Neural cell (in vitro differentiated cells): ENCODE measurements around the gene ASH1L. TPM values are rescaled to one million over a fixed set of nuclear protein-coding genes. Genes with fewer than 3 reads are reported as not detected.
"Not testable (repeated sequence)": the region's sequence is repeated elsewhere in the genome, so short reads cannot be mapped to it uniquely, and the experiment has no call there.

Experiments used
- H2AFZ ChIP-seq: fragments of 200-600, 300-800 bp; sonication (generic), shearing (Covaris generic); 2 replicates; pipeline ENCODE4 v1.6.0; 2014; ENCODE audit warnings: low read depth, mild to moderate bottlenecking, antibody characterized with exemption, low read length, moderate library complexity
- H3F3A ChIP-seq: fragments of 200-600 bp; shearing (Covaris generic); 2 replicates; pipeline ENCODE4 v1.6.1; 2016; ENCODE audit warnings: mild to moderate bottlenecking, moderate library complexity, mixed read lengths, antibody characterized with exemption, low read length; ENCODE audit not compliant: insufficient read depth, poor library complexity, severe bottlenecking
- H3K27ac ChIP-seq: fragments of 200-600, 300-800 bp; sonication (generic), shearing (Covaris generic); 2 replicates; pipeline ENCODE4 v1.5.1; 2014; ENCODE audit warnings: mild to moderate bottlenecking, low read length, moderate library complexity
- H3K27me3 ChIP-seq: fragments of 300-800, 200-600 bp; sonication (generic), shearing (Covaris generic); 2 replicates; pipeline ENCODE4 v1.6.0; 2014; ENCODE audit warnings: mild to moderate bottlenecking, low read depth, low read length, moderate library complexity; ENCODE audit not compliant: insufficient read depth
- H3K36me3 ChIP-seq: fragments of 300-800, 200-600 bp; sonication (generic), shearing (Covaris generic); 2 replicates; pipeline ENCODE4 v1.5.1; 2014; ENCODE audit warnings: mild to moderate bottlenecking, antibody characterized with exemption, low read length, moderate library complexity; ENCODE audit not compliant: insufficient read depth
- H3K4me2 ChIP-seq: fragments of 300-800, 200-600 bp; sonication (generic), shearing (Covaris generic); 2 replicates; pipeline ENCODE4 v1.6.0; 2014; ENCODE audit warnings: mild to moderate bottlenecking, low read length
- H3K4me3 ChIP-seq: fragments of 300-800, 200-600 bp; sonication (generic), shearing (Covaris generic); 2 replicates; pipeline ENCODE4 v1.5.1; 2014; ENCODE audit warnings: mild to moderate bottlenecking, low read length, moderate library complexity
- H3K79me2 ChIP-seq: fragments of 200-600 bp; shearing (Covaris generic); replicated peaks from 2 replicates; pipeline ENCODE4 v1.6.0; 2014; ENCODE audit warnings: mild to moderate bottlenecking, low read length, moderate library complexity; ENCODE audit not compliant: insufficient read depth
- H3K9ac ChIP-seq: fragments of 300-800, 200-600 bp; sonication (generic), shearing (Covaris generic); 2 replicates; pipeline ENCODE4 v1.6.1; 2016; ENCODE audit warnings: mild to moderate bottlenecking, low read length, mixed read lengths
- H3K9me2 ChIP-seq: fragments of 200-600 bp; shearing (Covaris generic); 2 replicates; pipeline ENCODE4 v1.6.1; 2016; ENCODE audit warnings: mild to moderate bottlenecking, low read length, mixed read lengths; ENCODE audit not compliant: insufficient read depth
- H3K9me3 ChIP-seq: fragments of 200-600, 300-800 bp; sonication (generic), shearing (Covaris generic); 2 replicates; pipeline ENCODE4 v1.6.1; 2016; ENCODE audit warnings: mild to moderate bottlenecking, mixed run types, low read length, moderate library complexity, mixed read lengths
- H4K20me1 ChIP-seq: fragments of 200-600 bp; shearing (Covaris generic); 2 replicates; pipeline ENCODE4 v1.6.1; 2016; ENCODE audit warnings: mild to moderate bottlenecking, mixed run types; ENCODE audit not compliant: insufficient read depth
- CTCF ChIP-seq: fragments of 450-650 bp; IDR thresholded peaks from 2 replicates; pipeline ENCODE4 v1.5.1; 2014; ENCODE audit warnings: antibody characterized with exemption, mild to moderate bottlenecking, moderate library complexity; ENCODE audit not compliant: poor library complexity, severe bottlenecking
- EP300 ChIP-seq: fragments of 450-650 bp; conservative IDR thresholded peaks from 2 replicates; pipeline ENCODE4 v1.6.1; 2014; ENCODE audit warnings: antibody characterized with exemption, mild to moderate bottlenecking, moderate library complexity; ENCODE audit not compliant: poor library complexity, severe bottlenecking
- MXI1 ChIP-seq: fragments of 450-650 bp; conservative IDR thresholded peaks from 2 replicates; pipeline ENCODE4 v1.6.1; 2014; ENCODE audit warnings: antibody characterized with exemption, mild to moderate bottlenecking; ENCODE audit not compliant: poor library complexity, severe bottlenecking
- POLR2AphosphoS5 ChIP-seq: IDR thresholded peaks from 2 replicates; pipeline ENCODE4 v1.6.1; 2012
- RAD21 ChIP-seq: fragments of 450-650 bp; conservative IDR thresholded peaks from 2 replicates; pipeline ENCODE4 v1.6.1; 2014; ENCODE audit warnings: antibody characterized with exemption, mild to moderate bottlenecking, moderate library complexity
- SMC3 ChIP-seq: fragments of 450-650 bp; conservative IDR thresholded peaks from 2 replicates; pipeline ENCODE4 v1.6.1; 2014; ENCODE audit warnings: antibody characterized with exemption, mild to moderate bottlenecking, moderate library complexity; ENCODE audit not compliant: poor library complexity
- TAF1 ChIP-seq: IDR thresholded peaks from 2 replicates; pipeline ENCODE4 v1.6.1; 2012; ENCODE audit warnings: low read depth
- polyA plus RNA-seq: library from polyadenylated mRNA; depleted of rRNA; stranded (reverse); fragments of >200 nt; gene quantifications from 2 replicates; pipeline ENCODE4 v1.2.3, GENCODE V29; 2014
- TF ChIP-seq, protein P1 (sequence below): IDR thresholded peaks from 2 replicates; pipeline ENCODE4 v1.6.1; 2012; ENCODE audit warnings: borderline replicate concordance

The ASH1L gene
- polyA plus RNA-seq, 1 donor from 2014 or later, result 16.2 TPM

GRCh38 chr1:155437405-155437804 is 125.2 kb downstream of the ASH1L start:
- Histone ChIP-seq H4K20me1 (no peaks in the 10 kb centered on the region), H3K27ac (no peak overlapping the region), H3K27me3 (no peaks in the 10 kb centered on the region), H3K4me3 (no peak overlapping the region), H3K9me3 (no peaks in the 10 kb centered on the region), H3K9me2 (no peaks in the 10 kb centered on the region), H3K4me2 (no peak overlapping the region), H2AFZ (no peak overlapping the region), H3K79me2 (peaks cover 4% of the 10 kb centered on the region), H3K9ac (no peak overlapping the region), H3K36me3 (peaks cover 7% of the 10 kb centered on the region), H3F3A (no peaks in the 10 kb centered on the region)
- no peak for TF ChIP-seq POLR2AphosphoS5
- no peak for TF ChIP-seq MXI1
- TF ChIP-seq SMC3, result no peak
- TF ChIP-seq CTCF, result no peak
- TF ChIP-seq EP300, result no peak
- TF ChIP-seq TAF1, result no peak
- no peak for TF ChIP-seq RAD21
- TF ChIP-seq, protein P1, sequence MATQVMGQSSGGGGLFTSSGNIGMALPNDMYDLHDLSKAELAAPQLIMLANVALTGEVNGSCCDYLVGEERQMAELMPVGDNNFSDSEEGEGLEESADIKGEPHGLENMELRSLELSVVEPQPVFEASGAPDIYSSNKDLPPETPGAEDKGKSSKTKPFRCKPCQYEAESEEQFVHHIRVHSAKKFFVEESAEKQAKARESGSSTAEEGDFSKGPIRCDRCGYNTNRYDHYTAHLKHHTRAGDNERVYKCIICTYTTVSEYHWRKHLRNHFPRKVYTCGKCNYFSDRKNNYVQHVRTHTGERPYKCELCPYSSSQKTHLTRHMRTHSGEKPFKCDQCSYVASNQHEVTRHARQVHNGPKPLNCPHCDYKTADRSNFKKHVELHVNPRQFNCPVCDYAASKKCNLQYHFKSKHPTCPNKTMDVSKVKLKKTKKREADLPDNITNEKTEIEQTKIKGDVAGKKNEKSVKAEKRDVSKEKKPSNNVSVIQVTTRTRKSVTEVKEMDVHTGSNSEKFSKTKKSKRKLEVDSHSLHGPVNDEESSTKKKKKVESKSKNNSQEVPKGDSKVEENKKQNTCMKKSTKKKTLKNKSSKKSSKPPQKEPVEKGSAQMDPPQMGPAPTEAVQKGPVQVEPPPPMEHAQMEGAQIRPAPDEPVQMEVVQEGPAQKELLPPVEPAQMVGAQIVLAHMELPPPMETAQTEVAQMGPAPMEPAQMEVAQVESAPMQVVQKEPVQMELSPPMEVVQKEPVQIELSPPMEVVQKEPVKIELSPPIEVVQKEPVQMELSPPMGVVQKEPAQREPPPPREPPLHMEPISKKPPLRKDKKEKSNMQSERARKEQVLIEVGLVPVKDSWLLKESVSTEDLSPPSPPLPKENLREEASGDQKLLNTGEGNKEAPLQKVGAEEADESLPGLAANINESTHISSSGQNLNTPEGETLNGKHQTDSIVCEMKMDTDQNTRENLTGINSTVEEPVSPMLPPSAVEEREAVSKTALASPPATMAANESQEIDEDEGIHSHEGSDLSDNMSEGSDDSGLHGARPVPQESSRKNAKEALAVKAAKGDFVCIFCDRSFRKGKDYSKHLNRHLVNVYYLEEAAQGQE, result no peak

DNA sequence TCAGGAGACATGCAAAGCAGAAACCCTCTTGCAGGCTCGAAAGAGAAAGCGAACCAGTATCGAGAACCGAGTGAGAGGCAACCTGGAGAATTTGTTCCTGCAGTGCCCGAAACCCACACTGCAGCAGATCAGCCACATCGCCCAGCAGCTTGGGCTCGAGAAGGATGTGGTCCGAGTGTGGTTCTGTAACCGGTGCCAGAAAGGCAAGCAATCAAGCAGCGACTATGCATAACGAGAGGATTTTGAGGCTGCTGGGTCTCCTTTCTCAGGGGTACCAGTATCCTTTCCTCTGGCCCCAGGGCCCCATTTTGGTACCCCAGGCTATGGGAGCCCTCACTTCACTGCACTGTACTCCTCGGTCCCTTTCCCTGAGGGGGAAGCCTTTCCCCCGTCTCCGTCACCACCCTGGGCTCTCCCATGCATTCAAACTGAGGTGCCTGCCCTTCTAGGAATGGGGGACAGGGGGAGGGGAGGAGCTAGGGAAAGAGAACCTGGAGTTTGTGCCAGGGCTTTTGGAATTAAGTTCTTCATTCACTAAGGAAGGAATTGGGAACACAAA is 128.7 kb downstream of the ASH1L start:
- not testable (repeated sequence) for H3K27me3 ChIP-seq, H3F3A ChIP-seq, H3K36me3 ChIP-seq, H3K27ac ChIP-seq, H3K4me3 ChIP-seq, H3K9me3 ChIP-seq, H4K20me1 ChIP-seq, H2AFZ ChIP-seq, H3K4me2 ChIP-seq, H3K9ac ChIP-seq, H3K79me2 ChIP-seq, H3K9me2 ChIP-seq

- H3K27me3 ChIP-seq, H3F3A ChIP-seq, H3K27ac ChIP-seq, H4K20me1 ChIP-seq, H3K9me3 ChIP-seq, H2AFZ ChIP-seq, H3K4me3 ChIP-seq, H3K36me3 ChIP-seq, H3K79me2 ChIP-seq, H3K9ac ChIP-seq, H3K4me2 ChIP-seq, H3K9me2 ChIP-seq: not testable (repeated sequence)
These were observed 129.3 kb downstream of the ASH1L start for GRCh38 chr1:155433128-155433830.
